Activated naive CD4-positive, alpha-beta T cell treated with anti-CD3 and anti-CD28 coated beads for 36 hours (primary cell): ENCODE results near the gene ZNF790. TPM values are rescaled to one million over a fixed set of nuclear protein-coding genes. Genes with fewer than 3 reads are reported as not detected.
"Not testable (repeated sequence)": the region's sequence is repeated elsewhere in the genome, so short reads cannot be mapped to it uniquely, and the experiment has no call there.

Experiments used
- CTCF ChIA-PET: fragments of 350-600 bp; sonication (Branson Sonifier 250); formaldehyde crosslinking; loops from one replicate; lab custom pipeline; 2021; ENCODE audit warnings: antibody characterized with exemption; lab: Charles Lee
- DNase-seq: peaks from one replicate; pipeline ENCODE4 v3.0.0-alpha.2; 2020
- H3K27ac Mint-ChIP-seq: one replicate; pipeline ENCODE4 v1.8.0; 2021; ENCODE audit warnings: mild to moderate bottlenecking, mixed read lengths
- H3K27me3 Mint-ChIP-seq: one replicate; pipeline ENCODE4 v1.8.0; 2021; ENCODE audit warnings: low read depth, mixed read lengths
- H3K36me3 Mint-ChIP-seq: one replicate; pipeline ENCODE4 v1.8.0; 2021; ENCODE audit warnings: low read depth, mixed read lengths
- H3K4me1 Mint-ChIP-seq: one replicate; pipeline ENCODE4 v1.8.0; 2021; ENCODE audit warnings: low read depth, mixed read lengths
- H3K4me3 Mint-ChIP-seq: one replicate; pipeline ENCODE4 v1.8.0; 2021; ENCODE audit warnings: mild to moderate bottlenecking, moderate library complexity, mixed read lengths
- H3K9me3 Mint-ChIP-seq: one replicate; pipeline ENCODE4 v1.8.0; 2021; ENCODE audit warnings: mixed read lengths
- intact Hi-C: fragments of 100-400 bp; cut with micrococcal nuclease; formaldehyde crosslinking; loops from one replicate; pipeline ENCODE4 v1.15.1; 2023
- total RNA-seq, 2 experiments: library from RNA; stranded (reverse); gene quantifications; one replicate each; pipeline ENCODE4 v1.2.3, GENCODE V29; 2021

The ZNF790 gene
- total RNA-seq, 2 experiments from 2014 or later: 4.9 to 5.2 TPM

DNA sequence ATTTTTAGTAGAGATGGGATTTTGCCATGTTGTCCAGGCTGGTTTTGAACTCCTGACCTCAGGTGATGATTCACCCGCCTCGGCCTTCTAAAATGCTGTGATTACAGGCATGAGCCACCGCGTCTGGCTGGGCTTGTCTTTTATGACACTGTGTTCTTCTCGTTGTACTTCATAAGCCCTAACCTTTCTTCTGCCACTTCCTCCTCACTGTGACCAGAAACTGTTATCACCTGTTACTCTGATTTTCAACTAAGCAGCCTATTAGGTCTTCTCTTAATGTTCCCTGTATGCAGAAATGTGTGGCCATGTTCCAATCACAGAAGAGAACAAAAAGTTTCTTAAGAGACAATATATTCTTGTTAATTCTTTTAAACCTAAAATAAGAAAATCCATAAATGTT lies 16.4 kb downstream of the ZNF790 start:
- intact Hi-C loops: no loop called here
- Mint-ChIP-seq H3K27me3 (no peaks in the 10 kb centered on the region), H3K4me1 (no peaks in the 10 kb centered on the region), H3K36me3 (peaks cover 82% of the 10 kb centered on the region), H3K27ac (no peak overlapping the region), H3K4me3 (no peak overlapping the region), H3K9me3 (peaks cover 60% of the 10 kb centered on the region)
- CTCF ChIA-PET: no interaction called here
- DNase-seq: no peak

DNA sequence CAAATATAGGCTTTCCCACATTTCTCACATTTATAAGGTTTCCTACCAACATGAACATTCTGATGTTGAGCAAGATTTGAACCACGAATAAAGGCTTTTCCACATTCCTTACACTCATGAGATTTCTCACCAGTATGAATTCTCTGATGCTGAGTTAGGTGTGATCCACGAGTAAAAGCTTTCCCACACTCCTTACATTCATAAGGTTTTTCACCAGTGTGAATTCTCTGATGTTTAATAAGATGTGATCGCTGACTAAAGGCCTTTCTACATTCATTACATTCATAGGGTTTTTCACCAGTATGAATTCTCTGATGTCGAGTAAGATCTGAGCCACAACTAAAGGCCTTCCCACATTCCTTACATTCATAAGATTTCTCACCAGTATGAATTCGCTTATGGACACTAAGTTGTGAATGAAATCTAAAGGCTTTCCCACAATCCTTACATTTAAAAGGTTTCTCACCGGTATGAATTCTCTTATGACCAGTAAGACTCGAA lies 19.0 kb downstream of the ZNF790 start:
- no peak for DNase-seq
- Mint-ChIP-seq H3K4me1 (no peaks in the 10 kb centered on the region), H3K36me3 (peaks cover 77% of the 10 kb centered on the region), H3K4me3 (no peak overlapping the region), H3K27ac (no peak overlapping the region), H3K9me3 (peaks cover 45% of the 10 kb centered on the region), H3K27me3 (no peaks in the 10 kb centered on the region)
- CTCF ChIA-PET: no interaction called here
- intact Hi-C loops: no loop called here

DNA sequence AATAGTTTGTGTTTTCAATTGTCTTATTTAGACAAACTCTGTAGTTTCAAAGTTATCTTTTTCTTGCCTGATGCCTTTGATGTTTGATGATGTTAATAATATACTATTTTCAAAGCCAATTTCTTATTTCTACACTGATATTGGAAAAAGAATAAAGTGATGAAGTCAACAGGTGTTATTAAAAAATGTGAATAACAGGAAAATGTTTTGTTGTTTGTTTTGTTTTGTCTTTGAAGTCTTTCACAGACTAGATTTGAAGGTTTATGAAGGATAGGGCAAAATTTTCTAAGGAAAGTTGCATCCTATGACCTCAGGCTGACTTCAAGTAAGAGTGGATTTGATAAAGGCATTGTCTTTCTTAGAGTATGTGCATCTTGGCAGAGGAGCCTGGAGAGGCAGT lies 31.2 kb downstream of the ZNF790 start:
- no peaks in the 10 kb centered on the region for H3K4me1 Mint-ChIP-seq
- intact Hi-C loops: no loop called here
- peaks cover 55% of the 10 kb centered on the region for H3K9me3 Mint-ChIP-seq
- H3K27me3 Mint-ChIP-seq: no peaks in the 10 kb centered on the region
- DNase-seq: no peak
- CTCF ChIA-PET: no interaction called here
- peaks cover 58% of the 10 kb centered on the region for H3K36me3 Mint-ChIP-seq
- no peak overlapping the region for H3K27ac Mint-ChIP-seq
- H3K4me3 Mint-ChIP-seq: no peak overlapping the region

DNA sequence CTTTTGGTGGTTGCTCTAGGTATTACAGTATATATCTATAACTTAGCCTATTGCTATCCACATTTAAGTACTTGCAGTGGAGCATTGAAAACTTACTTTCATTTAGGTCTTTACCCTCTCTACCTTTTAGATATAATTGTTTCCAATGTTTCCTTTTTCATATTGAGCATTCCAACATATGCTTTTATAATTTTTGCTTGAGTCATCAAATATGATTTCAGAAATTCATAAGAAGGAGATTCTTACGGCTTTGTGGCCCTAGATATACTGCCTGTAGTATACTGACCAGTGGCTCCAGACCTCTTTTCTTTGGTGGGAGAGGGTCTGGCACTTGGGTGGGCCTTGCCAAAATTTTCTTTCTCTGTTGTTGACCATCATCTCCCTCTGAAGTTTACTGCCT lies 32.8 kb downstream of the ZNF790 start:
- no peak overlapping the region for H3K4me3 Mint-ChIP-seq
- CTCF ChIA-PET: interaction anchor here (0.6 kb wide), 1 partner anchor 425 kb away, joined by 3 read pairs; no protein-coding TSS in a partner anchor

DNA sequence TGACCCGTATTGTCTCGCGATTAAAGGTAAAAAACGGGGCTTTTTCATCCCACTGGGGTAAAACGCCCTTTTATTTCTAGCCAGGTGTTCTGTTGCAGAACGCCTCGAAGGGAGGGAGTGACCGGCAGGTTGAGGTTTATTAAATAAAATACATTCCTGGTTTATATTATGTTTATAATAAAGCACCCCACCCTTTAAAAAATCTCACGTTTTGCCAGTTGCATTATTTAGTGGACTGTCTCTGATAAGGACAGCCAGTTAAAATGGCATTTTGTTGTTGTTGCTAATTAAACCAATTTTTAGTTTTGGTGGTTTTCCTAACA lies 40.4 kb downstream of the ZNF790 start:
- no peak for DNase-seq
- CTCF ChIA-PET: no interaction called here
- Mint-ChIP-seq H3K4me1 (peaks cover 8% of the 10 kb centered on the region), H3K27ac (peak overlapping the region; percentile 89), H3K36me3 (peaks cover 45% of the 10 kb centered on the region), H3K4me3 (peak overlapping the region; percentile 84), H3K9me3 (peaks cover 35% of the 10 kb centered on the region), H3K27me3 (no peaks in the 10 kb centered on the region)
- intact Hi-C loops: loop anchor here (1.0 kb wide), 2 partner anchors 25 to 53 kb away; partner anchors contain the start of genes ZNF345 and ZNF850

More for the DNA sequence above, 32.8 kb downstream of the ZNF790 start:
- peaks cover 56% of the 10 kb centered on the region for H3K36me3 Mint-ChIP-seq
- H3K27me3 Mint-ChIP-seq: no peaks in the 10 kb centered on the region
- intact Hi-C loops: no loop called here
- no peak overlapping the region for H3K27ac Mint-ChIP-seq
- H3K9me3 Mint-ChIP-seq: peaks cover 46% of the 10 kb centered on the region
- H3K4me1 Mint-ChIP-seq: no peaks in the 10 kb centered on the region
- no peak for DNase-seq

DNA sequence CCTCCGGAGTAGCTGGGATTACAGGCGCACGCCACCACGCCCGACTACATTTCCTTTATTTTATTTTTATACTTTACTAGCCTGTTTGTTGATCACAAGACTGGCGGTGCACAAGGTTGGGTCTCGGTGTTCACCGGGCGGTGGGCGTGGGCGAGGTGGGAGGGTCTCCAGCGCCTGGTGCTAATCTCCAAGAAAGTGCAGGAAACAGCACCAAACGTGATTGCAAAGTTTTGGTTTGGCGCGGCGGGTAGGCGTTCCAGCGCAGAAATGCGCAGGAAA lies 41.5 kb downstream of the ZNF790 start:
- CTCF ChIA-PET: no interaction called here
- intact Hi-C loops: no loop called here
- peaks cover 50% of the 10 kb centered on the region for H3K36me3 Mint-ChIP-seq
- peak overlapping the region; percentile 89 for H3K27ac Mint-ChIP-seq
- H3K9me3 Mint-ChIP-seq: peaks cover 43% of the 10 kb centered on the region
- DNase-seq: no peak
- peaks cover 11% of the 10 kb centered on the region for H3K4me1 Mint-ChIP-seq
- peaks cover 5% of the 10 kb centered on the region for H3K27me3 Mint-ChIP-seq
- peak overlapping the region; percentile 84 for H3K4me3 Mint-ChIP-seq

DNA sequence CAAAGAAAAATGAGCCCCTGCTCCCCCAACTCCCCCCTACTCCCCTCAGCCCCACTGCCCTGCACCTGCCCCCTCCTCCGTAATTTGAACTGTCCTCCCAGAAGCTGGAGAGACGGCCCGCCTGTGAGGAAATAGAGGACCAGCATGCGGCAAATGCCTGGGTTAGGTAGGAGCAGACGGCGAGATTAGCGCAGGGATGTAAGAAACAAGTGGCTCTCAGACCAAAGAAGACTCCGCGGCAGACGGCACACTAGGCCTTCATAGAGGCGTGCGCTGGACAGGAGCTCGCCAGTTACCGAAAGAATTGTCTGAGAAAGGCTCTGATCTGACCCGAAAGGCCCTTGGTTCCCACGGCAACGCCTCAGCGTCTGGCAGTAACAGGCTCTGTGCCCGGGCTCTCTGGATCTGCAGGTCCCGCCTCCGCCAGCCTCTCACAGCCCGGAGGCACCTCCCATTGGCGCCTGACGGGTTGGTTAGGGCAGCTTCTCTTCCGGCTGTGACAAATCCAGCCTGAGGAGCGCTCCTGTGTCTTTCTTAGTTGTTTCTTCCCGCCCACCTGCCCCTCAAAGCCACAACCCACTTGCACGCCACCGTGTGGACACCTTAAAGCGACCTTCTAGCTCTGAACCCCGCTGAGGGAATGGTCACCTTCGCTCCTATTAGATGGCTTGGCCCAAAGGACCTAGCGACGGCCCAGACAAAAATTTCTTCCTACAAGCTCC lies 46.6 kb downstream of the ZNF790 start:
- H3K9me3 Mint-ChIP-seq: peaks cover 44% of the 10 kb centered on the region
- CTCF ChIA-PET, intact Hi-C loops, H3K27me3 Mint-ChIP-seq, H3K27ac Mint-ChIP-seq, H3K4me1 Mint-ChIP-seq, H3K4me3 Mint-ChIP-seq: not testable (repeated sequence)
- H3K36me3 Mint-ChIP-seq: peaks cover 25% of the 10 kb centered on the region
- DNase-seq: peak; percentile 34

DNA sequence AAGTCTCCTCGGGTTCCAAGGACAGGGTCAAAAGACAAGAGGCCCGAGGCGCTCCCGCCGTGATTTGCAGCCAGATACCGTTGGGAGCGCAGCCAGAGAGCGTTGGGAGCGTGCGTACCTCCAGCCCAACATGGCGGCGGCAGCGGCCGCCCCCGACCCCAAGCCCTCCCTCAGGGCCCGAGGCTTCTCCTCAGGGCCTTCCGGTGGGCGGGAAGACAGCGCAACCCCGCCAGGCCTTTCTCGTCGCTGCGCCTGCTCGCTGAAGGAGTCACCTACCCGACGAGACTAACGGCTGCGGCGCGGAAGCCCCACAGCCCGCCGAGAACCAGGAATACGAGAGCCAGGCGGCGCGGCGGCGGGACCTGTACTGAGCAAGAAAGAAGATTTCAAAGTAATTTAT lies 62.4 kb downstream of the ZNF790 start:
- Mint-ChIP-seq H3K36me3 (peaks cover 50% of the 10 kb centered on the region), H3K4me1 (peaks cover 19% of the 10 kb centered on the region), H3K4me3 (no peak overlapping the region), H3K27ac (no peak overlapping the region), H3K9me3 (peaks cover 34% of the 10 kb centered on the region), H3K27me3 (peaks cover 2% of the 10 kb centered on the region)
- no peak for DNase-seq
- CTCF ChIA-PET: no interaction called here
- intact Hi-C loops: loop anchor here (10.0 kb wide), 1 partner anchor 661 kb away; the partner anchor contains the start of genes OVOL3, POLR2I and TBCB

DNA sequence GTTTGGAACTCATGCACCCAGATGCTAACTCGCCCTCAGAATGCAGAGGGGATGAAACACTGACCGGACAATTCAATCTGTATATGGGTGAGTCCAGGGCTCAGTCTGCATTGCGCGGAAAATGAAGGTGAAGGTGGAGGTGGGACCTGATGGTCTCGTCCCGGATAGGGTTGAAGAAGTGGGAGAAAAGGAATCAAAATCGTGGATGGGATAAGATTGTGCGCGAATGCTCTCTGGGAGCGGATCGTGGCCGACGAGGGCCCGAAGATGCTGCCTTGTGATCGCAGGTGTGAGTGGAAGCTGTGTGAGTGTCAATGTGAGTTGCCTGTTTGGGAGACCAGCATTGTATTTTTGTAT lies 65.0 kb downstream of the ZNF790 start:
- Mint-ChIP-seq H3K36me3 (peaks cover 53% of the 10 kb centered on the region), H3K27me3 (peaks cover 2% of the 10 kb centered on the region), H3K9me3 (peaks cover 26% of the 10 kb centered on the region), H3K4me3 (peak overlapping the region; percentile 98), H3K27ac (peak overlapping the region; percentile 90), H3K4me1 (peaks cover 21% of the 10 kb centered on the region)
- intact Hi-C loops: loop anchor here (1.0 to 10.0 kb wide), 8 partner anchors 66 to 658 kb away; partner anchors contain the start of genes OVOL3, POLR2I, TBCB and ZFP14
- CTCF ChIA-PET: interaction anchor here (0.6 kb wide), 1 partner anchor 717 kb away, joined by 3 read pairs; no protein-coding TSS in a partner anchor
- no peak for DNase-seq

DNA sequence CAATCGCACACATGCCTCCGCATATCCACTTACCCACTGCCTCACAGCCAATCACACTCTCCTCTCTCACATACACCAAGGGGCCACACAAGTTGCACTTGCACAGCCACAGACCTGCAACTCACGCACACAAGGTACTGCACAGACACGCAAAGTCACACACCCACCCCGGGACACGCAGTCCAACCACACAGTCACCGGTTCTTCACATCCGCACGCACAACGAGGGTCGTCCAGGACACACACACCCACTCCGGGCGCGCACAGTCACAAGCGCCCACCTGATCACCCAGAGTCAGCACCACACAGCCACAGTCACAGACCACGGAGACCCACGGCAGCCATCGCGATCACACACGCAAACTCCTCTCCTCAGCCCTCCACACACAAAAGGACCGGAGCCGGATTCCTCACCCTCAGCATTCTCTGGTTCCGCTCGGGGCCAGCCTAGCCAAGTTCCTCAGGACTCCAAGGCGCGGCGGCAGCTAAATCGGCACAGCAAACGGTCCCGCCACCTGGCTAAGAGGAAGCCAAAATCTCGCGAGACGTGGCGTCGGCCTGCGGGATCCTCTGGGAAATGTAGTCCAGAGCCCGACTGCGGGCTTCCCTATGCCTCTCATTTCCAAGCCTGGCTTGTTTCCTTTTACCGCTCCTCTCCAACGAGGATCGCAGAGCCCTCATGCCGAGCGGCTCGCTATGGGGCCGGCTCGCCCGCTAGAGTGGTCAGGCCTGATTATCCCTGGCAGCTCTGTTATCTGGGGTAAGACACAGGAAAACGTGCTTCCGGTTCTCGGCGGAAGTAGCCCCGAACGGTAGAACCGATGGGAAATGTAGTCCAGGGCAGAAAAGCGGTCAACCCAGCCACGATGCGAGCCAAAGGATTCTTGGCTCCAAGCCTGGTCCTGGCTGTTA lies 65.6 kb downstream of the ZNF790 start, which contains the start of gene ZNF850:
Gene ZNF850, minus strand, starts transcription at position 497 of the 912 bp plus-strand sequence. CDS start 10,201 bp downstream, outside the sequence.
- Mint-ChIP-seq H3K4me3 (peak within 1 kb of the TSS; percentile 98), H3K27ac (peak within 1 kb of the TSS; percentile 90), H3K36me3 (peaks cover 51% of the 10 kb centered on the region), H3K9me3 (peaks cover 24% of the 10 kb centered on the region), H3K27me3 (peaks cover 2% of the 10 kb centered on the region), H3K4me1 (peaks cover 21% of the 10 kb centered on the region)
- CTCF ChIA-PET: no interaction called here
- DNase-seq: peak; percentile 97
- intact Hi-C loops: loop anchor here (1.0 to 10.0 kb wide), 11 partner anchors 25 to 695 kb away; partner anchors contain the start of genes OVOL3, POLR2I, TBCB and ZFP14

DNA sequence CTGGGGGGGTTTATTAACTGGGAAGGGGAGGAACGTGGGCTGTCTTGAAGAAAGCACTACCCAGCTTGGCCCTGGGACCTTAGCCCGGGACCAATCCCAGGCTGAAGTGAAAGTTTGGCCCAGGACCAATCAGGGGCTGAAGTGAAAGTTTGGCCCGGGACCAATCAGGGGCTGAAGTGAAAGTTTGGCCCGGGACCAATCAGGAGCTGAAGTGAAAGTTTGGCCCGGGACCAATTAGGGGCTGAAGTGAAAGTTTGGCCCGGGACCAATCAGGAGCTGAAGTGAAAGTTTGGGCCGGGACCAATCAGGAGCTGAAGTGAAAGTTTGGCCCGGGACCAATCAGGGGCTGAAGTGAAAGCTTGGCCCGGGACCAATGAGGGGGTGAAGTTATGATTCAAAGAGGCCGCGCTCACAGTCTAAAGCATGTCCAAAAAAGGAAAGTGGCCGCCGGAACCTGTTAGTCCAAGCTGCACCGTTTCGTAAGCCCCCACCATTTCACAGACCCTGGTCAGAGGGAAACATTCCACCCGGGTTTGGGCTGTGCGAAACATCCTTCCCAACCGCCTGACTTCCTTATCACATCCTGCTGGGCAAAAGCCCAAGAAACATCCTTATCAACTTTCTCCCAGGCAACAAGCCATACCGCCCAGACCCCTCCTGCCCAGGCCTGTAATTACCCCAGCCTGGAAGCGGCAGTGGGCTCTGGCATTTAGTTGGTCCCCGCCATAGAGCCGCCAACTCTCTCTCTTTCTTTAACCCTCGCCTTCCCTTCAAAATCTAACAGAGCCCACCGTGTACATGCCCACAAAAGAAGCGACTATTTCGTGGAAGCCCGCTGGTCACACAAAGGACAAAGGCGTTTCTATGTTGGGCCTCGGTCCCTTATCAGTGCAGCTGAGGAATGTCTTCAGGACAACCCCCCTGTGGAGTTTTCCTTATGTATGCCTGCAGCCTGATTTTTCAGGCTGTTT lies 66.6 kb downstream of the ZNF790 start:
- CTCF ChIA-PET: no interaction called here
- Mint-ChIP-seq H3K4me3 (peak overlapping the region; percentile 98), H3K4me1 (peaks cover 21% of the 10 kb centered on the region), H3K27ac (peak overlapping the region; percentile 90), H3K9me3 (peaks cover 24% of the 10 kb centered on the region), H3K27me3 (peaks cover 2% of the 10 kb centered on the region), H3K36me3 (peaks cover 51% of the 10 kb centered on the region)
- peak; percentile 75 for DNase-seq
- intact Hi-C loops: loop anchor here (1.0 to 10.0 kb wide), 10 partner anchors 26 to 696 kb away; partner anchors contain the start of genes OVOL3, POLR2I, TBCB and ZFP14
